GM20000 (cell line): Measurements from ENCODE around the gene MARCKS.

Source experiments
- DNase-seq: peaks from one replicate; pipeline ENCODE4 v3.0.0; 2012; ENCODE audit warnings: low spot score
- TF ChIP-seq, protein P1 (sequence below): IDR thresholded peaks from 2 replicates; pipeline ENCODE4 v1.5.1; 2012; ENCODE audit warnings: mild to moderate bottlenecking, control low read depth; ENCODE audit errors: extremely low read depth, missing control alignments

MARCKS gene

DNA sequence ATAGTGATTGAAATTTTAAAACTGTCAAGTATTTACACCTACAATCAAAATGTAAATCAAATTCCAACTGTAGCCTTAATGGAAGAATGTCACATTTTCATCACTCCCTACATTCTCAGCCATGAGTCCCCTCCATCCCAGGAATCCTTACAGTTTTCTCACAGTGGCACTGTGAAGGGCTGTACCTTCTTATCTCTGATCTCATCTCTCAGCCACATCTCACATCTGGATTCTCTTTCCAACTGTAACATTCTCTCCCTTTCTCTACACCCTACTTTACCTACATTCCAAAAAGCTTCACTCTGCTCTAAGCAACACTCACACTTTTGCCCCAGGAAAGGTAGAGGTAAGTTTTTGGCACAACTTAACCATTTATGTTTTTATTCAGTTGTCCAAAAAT lies 8.9 kb upstream of the MARCKS start:
- TF ChIP-seq, protein P1, sequence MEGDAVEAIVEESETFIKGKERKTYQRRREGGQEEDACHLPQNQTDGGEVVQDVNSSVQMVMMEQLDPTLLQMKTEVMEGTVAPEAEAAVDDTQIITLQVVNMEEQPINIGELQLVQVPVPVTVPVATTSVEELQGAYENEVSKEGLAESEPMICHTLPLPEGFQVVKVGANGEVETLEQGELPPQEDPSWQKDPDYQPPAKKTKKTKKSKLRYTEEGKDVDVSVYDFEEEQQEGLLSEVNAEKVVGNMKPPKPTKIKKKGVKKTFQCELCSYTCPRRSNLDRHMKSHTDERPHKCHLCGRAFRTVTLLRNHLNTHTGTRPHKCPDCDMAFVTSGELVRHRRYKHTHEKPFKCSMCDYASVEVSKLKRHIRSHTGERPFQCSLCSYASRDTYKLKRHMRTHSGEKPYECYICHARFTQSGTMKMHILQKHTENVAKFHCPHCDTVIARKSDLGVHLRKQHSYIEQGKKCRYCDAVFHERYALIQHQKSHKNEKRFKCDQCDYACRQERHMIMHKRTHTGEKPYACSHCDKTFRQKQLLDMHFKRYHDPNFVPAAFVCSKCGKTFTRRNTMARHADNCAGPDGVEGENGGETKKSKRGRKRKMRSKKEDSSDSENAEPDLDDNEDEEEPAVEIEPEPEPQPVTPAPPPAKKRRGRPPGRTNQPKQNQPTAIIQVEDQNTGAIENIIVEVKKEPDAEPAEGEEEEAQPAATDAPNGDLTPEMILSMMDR: no peak
- DNase-seq: no peak

DNA sequence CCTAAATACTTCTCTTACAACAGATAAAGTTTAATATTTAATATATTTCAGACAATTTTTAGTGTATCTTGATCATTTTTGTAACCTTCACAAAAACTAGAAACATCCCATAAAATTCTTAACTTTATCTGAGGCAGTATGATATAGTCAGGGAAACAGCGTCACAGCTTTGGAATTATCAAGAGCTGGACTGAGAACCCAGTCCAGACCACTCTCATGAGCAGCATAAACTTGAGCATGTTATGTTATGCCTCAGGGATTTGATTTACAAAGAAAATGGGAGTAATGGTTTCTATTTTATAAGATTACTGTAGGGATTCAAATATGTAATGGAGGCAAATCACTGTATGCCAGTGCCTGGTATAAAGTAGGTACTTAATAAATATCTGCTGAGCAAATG lies 8.3 kb upstream of the MARCKS start:
- TF ChIP-seq, protein P1: no peak
- DNase-seq: no peak

DNA sequence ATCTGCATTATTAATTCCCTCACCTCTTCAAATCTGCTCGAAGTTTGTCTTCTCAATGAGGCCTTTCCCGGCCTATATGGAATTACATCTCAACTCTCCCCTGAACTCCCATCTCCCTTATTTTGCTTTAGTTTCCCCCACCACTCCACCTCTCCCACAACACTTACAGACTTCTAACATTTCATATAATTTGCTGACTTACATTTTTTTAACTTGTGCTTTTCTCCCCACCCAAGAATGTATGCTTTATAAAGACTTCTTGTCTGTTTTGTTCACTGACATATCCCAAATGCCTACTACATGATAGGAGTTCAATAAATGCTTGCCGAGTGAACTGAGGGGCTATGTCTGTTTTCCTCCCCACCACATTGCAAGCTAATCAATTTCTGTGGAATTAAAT lies 3.9 kb upstream of the MARCKS start:
- DNase-seq: no peak
- TF ChIP-seq, protein P1: no peak

DNA sequence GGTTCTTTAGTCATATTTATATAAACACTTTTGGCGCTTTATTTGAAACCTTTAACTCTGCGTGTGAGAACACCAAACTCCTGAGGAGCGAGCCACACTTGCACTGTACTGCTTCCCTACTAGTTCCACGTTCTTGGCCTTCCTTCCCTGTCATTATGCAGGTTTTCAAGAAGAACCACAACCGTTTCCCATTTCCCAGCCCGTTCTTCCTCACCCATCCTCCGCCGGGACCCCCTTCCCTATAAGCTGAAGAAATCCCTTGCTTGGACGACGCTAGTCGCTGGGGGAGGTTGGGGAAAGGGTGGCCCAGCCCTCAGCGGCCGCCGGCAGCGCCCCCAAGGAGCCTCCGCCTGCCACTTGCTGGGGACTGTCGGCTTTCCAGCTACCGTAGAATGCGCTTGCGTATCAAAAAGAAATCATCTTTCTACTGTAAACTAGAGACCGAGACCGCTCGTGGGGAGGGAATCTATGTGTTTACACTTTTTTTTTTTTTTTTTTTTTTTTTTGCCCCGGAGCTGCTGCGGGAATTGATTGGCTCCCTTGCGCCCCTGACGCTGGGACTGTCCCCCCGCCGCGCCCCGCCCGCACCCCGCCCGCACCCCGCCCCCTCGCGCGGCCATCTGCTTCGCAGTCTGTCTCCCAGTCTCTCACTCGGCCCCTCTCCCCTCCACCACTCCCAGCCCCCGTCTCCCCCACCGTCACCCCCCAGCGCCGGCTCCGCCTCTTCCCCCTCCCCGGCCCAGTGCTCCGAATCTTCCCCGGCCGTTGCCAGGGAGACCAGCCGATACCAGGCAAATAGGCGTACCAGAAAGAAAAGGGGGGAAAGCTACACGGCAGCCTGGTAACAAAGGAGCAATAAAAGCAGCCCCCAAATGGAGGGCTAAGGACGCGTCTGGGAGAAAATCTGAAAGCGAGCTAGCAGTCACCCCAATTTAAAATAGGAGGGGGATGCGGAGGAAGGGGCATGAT lies 2.3 kb upstream of the MARCKS start:
- TF ChIP-seq, protein P1: no peak
- DNase-seq: peak; percentile 87

DNA sequence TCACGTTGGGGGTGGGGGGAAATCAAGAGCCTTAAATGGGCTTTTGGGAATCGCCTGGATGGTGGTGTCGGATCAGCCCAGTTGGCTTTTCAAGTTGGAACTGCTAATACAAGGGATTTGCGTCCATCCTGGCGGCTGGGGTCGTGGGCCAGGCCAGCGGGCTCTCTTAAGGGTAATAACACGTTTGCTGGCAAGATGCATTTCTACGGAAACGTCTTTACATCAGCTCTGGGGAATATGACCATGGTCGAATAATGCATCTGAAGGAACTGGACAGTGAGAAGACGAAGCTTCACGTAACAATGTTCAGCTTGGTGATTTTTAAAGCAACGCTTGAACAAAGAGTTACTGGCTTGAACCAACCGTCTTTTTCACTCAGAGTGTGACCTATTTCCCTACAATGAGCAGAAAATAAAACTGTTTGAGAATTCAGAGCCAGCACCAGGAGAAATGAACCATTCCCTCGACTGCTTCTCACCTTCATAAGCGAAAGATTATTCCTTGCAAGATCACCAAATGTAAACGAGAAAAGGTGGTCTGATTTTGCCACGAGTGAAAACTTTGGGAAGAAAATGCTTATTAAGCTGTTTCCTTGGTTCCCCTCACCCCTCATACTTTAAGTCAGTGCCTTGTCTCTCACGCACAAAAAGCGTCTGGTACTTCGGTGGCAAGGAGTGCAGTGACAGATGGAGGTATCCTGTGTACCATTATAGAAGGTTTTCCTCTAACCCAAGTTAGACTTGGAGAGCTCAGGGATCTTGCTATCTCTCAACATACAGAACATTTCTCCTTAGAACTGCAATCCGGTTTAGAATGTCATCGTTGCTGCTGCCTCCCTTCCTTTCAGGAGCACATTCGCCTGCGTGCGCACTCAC lies 1.4 kb upstream of the MARCKS start:
- DNase-seq: peak; percentile 53
- TF ChIP-seq, protein P1: no peak

DNA sequence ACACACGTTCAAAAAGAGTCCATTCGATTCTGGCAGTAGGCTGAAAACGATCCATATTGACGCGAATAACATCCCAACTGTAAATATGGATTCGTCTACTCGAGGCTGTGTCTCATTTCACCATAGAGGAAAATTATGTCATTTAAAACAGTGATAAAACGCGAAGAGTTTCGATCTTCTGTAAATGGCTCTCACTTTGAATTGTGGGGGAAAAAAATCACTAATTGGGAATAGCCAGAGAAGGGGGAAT lies 845 bp upstream of the MARCKS start:
- TF ChIP-seq, protein P1: no peak
- DNase-seq: no peak
